Lower leg skin (tissue), 4 donors: Measurements from ENCODE around the gene DOK4. TPM values are rescaled to one million over a fixed set of nuclear protein-coding genes. Genes with fewer than 3 reads are reported as not detected.

Source experiments
- DNase-seq, 2 donors: peaks; one replicate each; pipeline ENCODE4 v3.0.0-alpha.2; 2019; ENCODE audit warnings: low spot score in 2 of 2
- H3K4me3 ChIP-seq: fragments of 200-600 bp; sonication (generic); 2 replicates; pipeline ENCODE4 v1.5.1; 2017; ENCODE audit warnings: mild to moderate bottlenecking, low read depth; ENCODE audit not compliant: poor library complexity, severe bottlenecking
- POLR2A ChIP-seq, 2 donors: fragments of 450-650 bp; IDR thresholded peaks; one replicate each; pipeline ENCODE4 v1.6.1; 2016 to 2017; ENCODE audit warnings: antibody characterized with exemption in 2 of 2, mild to moderate bottlenecking in 1 of 2, moderate library complexity in 1 of 2
- WGBS, 2 donors: methylation state at CpG; one replicate each; pipeline ENCODE4 v1.1.5; 2018; 5-methylcytosine and 5-hydroxymethylcytosine counted together
- intact Hi-C: fragments of 100-400 bp; cut with DNase I; formaldehyde crosslinking; loops from one replicate; pipeline ENCODE4 v1.15.0; 2023; ENCODE audit warnings: low total_unique reads
- total RNA-seq, 4 donors: library from RNA; depleted of rRNA; stranded (reverse); fragments of >200 nt; gene quantifications; one replicate each; pipeline ENCODE4 v1.1.0, GENCODE V29; 2016
- TF ChIP-seq, protein P1 (sequence below), 3 donors: fragments of 450-650 bp; IDR thresholded peaks; one replicate each; pipeline ENCODE4 v1.5.1; 2016; ENCODE audit warnings: antibody characterized with exemption in 3 of 3, mild to moderate bottlenecking in 3 of 3, moderate library complexity in 2 of 3

Gene DOK4
- total RNA-seq, 4 donors from 2014 or later = 38.9 to 60.5 (median 44.6) TPM

DNA sequence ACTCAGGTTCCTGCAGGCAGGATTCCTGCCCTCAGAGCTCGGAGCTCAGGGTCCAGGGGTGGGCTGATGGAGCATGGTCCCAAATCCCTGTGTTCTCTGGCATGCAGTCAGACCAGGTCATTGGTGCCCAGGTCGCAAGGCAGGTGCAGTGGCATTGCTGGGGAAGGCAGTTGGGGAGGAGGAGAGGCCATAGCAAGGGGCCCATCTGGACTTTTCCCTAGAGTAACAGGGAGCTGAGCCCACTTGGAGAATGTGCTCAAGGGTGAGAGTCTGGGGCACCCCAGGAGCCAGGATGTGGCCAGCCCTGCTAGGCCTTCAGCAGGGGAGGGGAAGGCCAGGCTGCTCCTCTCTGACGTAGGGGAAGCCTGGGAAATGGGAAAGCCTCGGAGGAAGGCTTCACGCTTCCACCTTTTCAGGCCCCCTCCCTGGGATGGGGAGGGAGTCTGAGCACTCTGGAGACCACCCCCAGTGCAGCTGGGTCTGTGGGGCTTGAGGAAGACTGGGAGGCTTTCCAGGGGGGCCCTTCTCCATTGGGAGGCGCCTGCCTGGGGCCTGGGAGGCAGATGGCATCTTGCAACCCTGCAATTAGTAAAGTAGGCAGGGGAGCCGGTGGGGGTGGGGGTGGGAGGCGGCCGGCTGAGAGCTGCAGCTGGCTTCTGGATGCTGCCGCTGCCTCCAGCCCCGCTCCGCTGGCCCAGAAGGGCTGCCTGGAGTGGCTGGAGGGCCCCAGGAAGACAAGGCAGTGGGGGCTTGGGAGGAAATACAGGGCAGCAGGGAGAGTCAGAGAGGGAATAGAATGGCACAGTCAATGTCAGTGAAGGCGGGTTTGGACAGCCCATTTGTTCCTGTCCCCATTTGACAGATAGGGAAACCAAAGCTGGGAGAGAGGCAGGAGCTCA, 21.1 kb upstream of the DOK4 start:
- no peak for TF ChIP-seq POLR2A (IDR thresholded peaks at IDR 0.05)
- TF ChIP-seq, protein P1, sequence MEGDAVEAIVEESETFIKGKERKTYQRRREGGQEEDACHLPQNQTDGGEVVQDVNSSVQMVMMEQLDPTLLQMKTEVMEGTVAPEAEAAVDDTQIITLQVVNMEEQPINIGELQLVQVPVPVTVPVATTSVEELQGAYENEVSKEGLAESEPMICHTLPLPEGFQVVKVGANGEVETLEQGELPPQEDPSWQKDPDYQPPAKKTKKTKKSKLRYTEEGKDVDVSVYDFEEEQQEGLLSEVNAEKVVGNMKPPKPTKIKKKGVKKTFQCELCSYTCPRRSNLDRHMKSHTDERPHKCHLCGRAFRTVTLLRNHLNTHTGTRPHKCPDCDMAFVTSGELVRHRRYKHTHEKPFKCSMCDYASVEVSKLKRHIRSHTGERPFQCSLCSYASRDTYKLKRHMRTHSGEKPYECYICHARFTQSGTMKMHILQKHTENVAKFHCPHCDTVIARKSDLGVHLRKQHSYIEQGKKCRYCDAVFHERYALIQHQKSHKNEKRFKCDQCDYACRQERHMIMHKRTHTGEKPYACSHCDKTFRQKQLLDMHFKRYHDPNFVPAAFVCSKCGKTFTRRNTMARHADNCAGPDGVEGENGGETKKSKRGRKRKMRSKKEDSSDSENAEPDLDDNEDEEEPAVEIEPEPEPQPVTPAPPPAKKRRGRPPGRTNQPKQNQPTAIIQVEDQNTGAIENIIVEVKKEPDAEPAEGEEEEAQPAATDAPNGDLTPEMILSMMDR (IDR thresholded peaks at IDR 0.05) = no peak
- intact Hi-C loops = no loop called here
- 63 to 68% methylated on average over 12 to 13 of the region's 13 CpGs for WGBS, 2 donors
- H3K4me3 ChIP-seq = no peak overlapping the region
- DNase-seq = no peak

DNA sequence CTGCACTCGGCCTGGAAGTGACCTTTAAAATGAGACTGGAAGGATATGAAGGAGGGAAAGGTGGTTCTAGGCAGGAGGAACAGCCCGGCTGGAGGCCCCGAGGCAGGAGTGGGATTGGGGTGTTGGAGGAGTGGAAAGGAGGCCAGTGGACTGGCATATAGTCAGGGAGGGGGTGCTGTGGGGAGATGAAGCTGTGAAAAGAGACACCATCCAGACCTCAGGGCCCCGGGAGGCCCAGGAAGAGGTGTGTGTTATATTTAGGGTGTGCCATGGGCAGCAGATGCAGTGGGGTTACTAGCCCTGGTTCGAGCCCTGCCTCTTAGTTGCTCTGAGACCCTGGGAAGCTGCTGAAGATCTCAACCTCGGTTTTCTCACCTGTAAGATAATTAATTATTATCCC, 18.9 kb upstream of the DOK4 start:
- WGBS, 2 donors = 76 to 81% methylated on average over 6 of the region's 6 CpGs
- TF ChIP-seq, protein P1 (IDR thresholded peaks at IDR 0.05) = no peak
- no peak for TF ChIP-seq POLR2A (IDR thresholded peaks at IDR 0.05)

DNA sequence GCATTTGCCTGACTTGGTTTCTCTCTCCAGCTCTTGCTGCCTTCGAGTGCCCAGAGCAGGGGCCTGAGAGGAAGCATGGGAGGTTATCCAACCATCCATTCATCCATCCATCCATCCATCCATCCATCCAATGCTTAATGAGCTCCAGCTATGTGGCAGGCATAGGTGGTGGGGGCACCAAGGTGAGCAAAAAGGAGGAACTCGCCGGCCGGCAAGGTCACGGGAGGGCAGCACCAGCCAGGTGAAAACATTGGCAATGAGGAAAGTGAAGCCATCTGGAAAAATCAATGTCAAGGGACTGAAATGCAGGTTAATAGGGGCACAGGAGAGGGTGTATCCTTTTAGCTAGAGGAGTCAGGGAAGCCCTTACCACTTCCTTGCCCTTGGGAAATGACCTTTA, 18.2 kb upstream of the DOK4 start:
- no peak overlapping the region for H3K4me3 ChIP-seq
- no peak for DNase-seq
- intact Hi-C loops = no loop called here
- TF ChIP-seq, protein P1 (IDR thresholded peaks at IDR 0.05) = no peak
- no peak for TF ChIP-seq POLR2A (IDR thresholded peaks at IDR 0.05)
- WGBS, 2 donors = 86 to 87% methylated on average over 5 of the region's 5 CpGs

More for the DNA sequence above, 18.9 kb upstream of the DOK4 start:
- no peak overlapping the region for H3K4me3 ChIP-seq
- intact Hi-C loops = no loop called here
- no peak for DNase-seq

DNA sequence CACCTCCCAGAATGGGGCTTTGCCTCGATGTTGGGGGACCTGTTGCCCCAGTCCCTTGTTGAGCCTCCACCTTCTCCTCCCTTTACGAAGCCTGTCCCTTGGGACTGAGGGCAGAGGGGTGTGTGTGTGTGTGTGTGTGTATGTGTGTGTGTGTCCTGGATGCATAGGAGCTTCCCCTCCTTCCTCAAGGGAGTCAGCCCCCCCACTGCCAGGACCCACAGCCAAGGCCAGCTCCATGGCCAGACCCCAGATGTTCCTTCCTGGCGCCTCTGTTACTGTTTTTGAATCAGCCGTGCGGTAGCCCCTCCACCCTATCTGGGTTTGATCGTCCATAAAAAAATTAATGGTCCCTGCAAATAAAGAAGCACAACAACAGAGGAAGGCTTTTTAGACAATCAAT, 17.7 kb upstream of the DOK4 start:
- TF ChIP-seq, protein P1 (IDR thresholded peaks at IDR 0.05) = no peak
- TF ChIP-seq POLR2A (IDR thresholded peaks at IDR 0.05) = no peak
- DNase-seq = no peak
- H3K4me3 ChIP-seq = no peak overlapping the region
- 76% methylated on average over 6 of the region's 6 CpGs for WGBS, 2 donors
- intact Hi-C loops = no loop called here

DNA sequence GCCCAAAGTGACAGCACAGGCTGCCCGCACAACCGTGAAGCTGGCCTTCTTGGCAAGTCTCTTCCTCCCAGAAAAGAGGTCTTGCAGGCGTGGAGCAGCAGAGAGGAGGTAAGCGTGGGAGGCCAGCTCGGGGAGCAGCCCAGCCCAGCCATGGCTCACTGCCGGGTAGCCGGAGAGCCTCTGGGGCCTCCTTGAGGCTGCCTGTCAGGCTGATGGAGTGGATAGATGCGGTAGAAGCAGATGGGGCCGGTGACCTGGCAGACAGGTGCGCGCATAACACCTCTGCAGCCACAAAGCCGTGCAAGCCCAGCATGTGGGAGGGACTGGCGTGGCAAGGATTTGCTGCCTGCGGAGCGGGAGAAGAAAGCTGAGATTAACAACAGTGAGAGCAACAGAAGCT, 17.1 kb upstream of the DOK4 start:
- no peak overlapping the region for H3K4me3 ChIP-seq
- no peak for DNase-seq
- no peak for TF ChIP-seq POLR2A (IDR thresholded peaks at IDR 0.05)
- TF ChIP-seq, protein P1 (IDR thresholded peaks at IDR 0.05) = no peak
- 66 to 73% methylated on average over 15 of the region's 15 CpGs for WGBS, 2 donors
- intact Hi-C loops = no loop called here
